ENCODE data around the gene CD69. TPM values are rescaled to one million over a fixed set of nuclear protein-coding genes. Genes with fewer than 3 reads are reported as not detected.
"Not testable (repeated sequence)": the region's sequence is repeated elsewhere in the genome, so short reads cannot be mapped to it uniquely, and the experiment has no call there.

Gene CD69
- total RNA-seq, 4 donors from 2014 or later = 0.47 to 2.6 (median 1.1) TPM

DNA sequence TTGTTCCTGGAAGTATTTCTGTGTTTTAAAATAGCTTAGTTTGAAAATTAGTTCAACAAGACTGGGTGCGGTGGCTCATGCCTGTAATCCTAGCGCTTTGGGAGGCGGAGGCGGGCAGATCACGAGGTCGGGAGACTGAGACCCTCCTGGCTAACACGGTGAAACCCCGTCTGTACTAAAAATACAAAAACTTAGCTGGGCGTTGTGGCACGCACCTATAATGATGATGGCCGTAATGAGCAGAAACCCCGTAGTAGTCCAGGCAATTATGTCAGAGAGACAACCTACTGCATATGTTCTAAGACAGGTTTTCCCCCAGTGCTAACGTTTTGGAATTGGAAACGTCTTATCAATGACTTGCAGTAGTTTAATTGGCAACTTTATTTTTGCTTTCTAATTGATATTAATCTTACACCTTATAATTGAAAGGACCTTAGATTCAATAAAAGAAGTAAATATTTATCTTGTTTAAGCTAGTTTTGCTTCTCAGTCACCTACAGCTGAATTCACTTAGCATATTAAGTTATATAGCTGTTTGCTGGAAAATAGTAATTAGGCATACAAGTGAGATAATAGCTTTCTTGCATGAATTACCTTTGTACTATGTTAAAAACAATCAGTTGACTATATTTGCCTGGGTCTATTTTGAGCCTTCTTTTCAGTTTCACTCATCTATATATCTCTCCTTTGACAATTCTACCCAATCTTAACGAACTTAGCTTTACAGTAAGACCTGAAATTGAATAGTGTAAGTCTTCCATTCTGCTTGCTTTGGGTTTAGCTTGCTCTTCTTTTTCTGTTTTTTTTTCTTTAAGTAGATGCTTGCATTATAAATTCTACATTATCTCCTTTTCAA is 43.4 kb downstream of the CD69 start:
- Histone ChIP-seq H3K9me3 (no peaks in the 10 kb centered on the region), H3K27ac (no peak overlapping the region), H3K36me3 (no peaks in the 10 kb centered on the region), H3K4me3 (no peak overlapping the region), H3K4me1 (no peaks in the 10 kb centered on the region), H3K27me3 (no peaks in the 10 kb centered on the region)
- ATAC-seq = no peak
- 81 to 85% methylated on average over 9 to 15 of the region's 15 CpGs for WGBS, 2 donors (ENCODE audit: low coverage in 1 of 2)
- TF ChIP-seq CTCF (IDR thresholded peaks at IDR 0.05) = no peak
- no peak for TF ChIP-seq POLR2AphosphoS5 (IDR thresholded peaks at IDR 0.05)
- no peak for TF ChIP-seq POLR2A (IDR thresholded peaks at IDR 0.05)
- TF ChIP-seq EP300 (IDR thresholded peaks at IDR 0.05) = no peak

- ATAC-seq, H3K36me3 ChIP-seq, H3K27me3 ChIP-seq, H3K27ac ChIP-seq, H3K4me3 ChIP-seq, H3K9me3 ChIP-seq, H3K4me1 ChIP-seq: not testable (repeated sequence)
- 71 to 87% methylated on average over 5 to 6 of the region's 6 CpGs for WGBS, 2 donors (ENCODE audit: low coverage in 1 of 2)
Observed at GRCh38 chr12:9713032-9713558, 47.6 kb downstream of the CD69 start.

- H3K36me3 ChIP-seq = no peaks in the 10 kb centered on the region
- WGBS, 2 donors (ENCODE audit: low coverage in 1 of 2) = 83 to 100% methylated on average over 1 of the region's 1 CpG
- ATAC-seq = no peak
Observed at GRCh38 chr12:9711664-9712063, 49.0 kb downstream of the CD69 start.

GRCh38 chr12:9710584-9711375 is 49.9 kb downstream of the CD69 start:
- no peaks in the 10 kb centered on the region for H3K27me3 ChIP-seq
- ATAC-seq = no peak
- no peaks in the 10 kb centered on the region for H3K4me1 ChIP-seq
- no peaks in the 10 kb centered on the region for H3K36me3 ChIP-seq
- TF ChIP-seq POLR2AphosphoS5 (IDR thresholded peaks at IDR 0.05) (no peak), EP300 (IDR thresholded peaks at IDR 0.05) (no peak), CTCF (IDR thresholded peaks at IDR 0.05) (no peak), POLR2A (IDR thresholded peaks at IDR 0.05) (no peak)
- 79 to 80% methylated on average over 1 to 2 of the region's 3 CpGs for WGBS, 2 donors (ENCODE audit: low coverage in 1 of 2)
- H3K27ac ChIP-seq = no peak overlapping the region
- no peak overlapping the region for H3K4me3 ChIP-seq
- peaks cover 0 to 2% (median 0%) of the 10 kb centered on the region in 3 donors for H3K9me3 ChIP-seq

More at GRCh38 chr12:9711664-9712063, 49.0 kb downstream of the CD69 start:
- no peaks in the 10 kb centered on the region for H3K27me3 ChIP-seq
- H3K27ac ChIP-seq = no peak overlapping the region
- no peaks in the 10 kb centered on the region for H3K4me1 ChIP-seq
- H3K4me3 ChIP-seq = no peak overlapping the region
- no peaks in the 10 kb centered on the region for H3K9me3 ChIP-seq
- TF ChIP-seq POLR2AphosphoS5 (IDR thresholded peaks at IDR 0.05) = no peak
- no peak for TF ChIP-seq EP300 (IDR thresholded peaks at IDR 0.05)

DNA sequence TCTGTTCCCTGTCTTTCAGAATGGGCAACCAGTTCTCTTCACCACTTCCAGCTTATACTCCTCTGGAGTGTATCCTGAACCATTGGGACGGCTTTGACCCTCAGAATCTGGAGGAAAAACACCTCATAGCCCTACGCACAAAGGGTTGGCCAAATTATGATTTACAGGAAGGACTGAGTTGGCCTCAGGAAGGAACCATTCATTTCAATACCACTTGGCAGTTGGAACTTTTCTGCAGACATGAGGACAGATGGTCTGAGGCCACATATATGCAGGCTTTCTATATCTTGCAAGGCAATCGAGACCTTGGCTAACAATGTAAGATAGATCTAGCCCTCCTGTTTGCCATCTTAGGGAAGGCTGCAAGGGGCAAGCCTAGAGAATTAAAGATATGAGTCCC is 51.8 kb downstream of the CD69 start:
- ATAC-seq = no peak
- peaks cover 0 to 9% (median 0%) of the 10 kb centered on the region in 3 donors for H3K9me3 ChIP-seq
- H3K4me3 ChIP-seq = no peak overlapping the region
- no peaks in the 10 kb centered on the region for H3K27me3 ChIP-seq
- no peaks in the 10 kb centered on the region for H3K36me3 ChIP-seq
- no peak for TF ChIP-seq EP300 (IDR thresholded peaks at IDR 0.05)
- TF ChIP-seq CTCF (IDR thresholded peaks at IDR 0.05) = no peak
- TF ChIP-seq POLR2A (IDR thresholded peaks at IDR 0.05) = no peak
- TF ChIP-seq POLR2AphosphoS5 (IDR thresholded peaks at IDR 0.05) = no peak
- H3K27ac ChIP-seq = no peak overlapping the region
- no peaks in the 10 kb centered on the region for H3K4me1 ChIP-seq
- 70% methylated on average over 3 of the region's 3 CpGs; no CpG with 5 or more reads in 1 of the 2 donors for WGBS, 2 donors (ENCODE audit: low coverage in 1 of 2)

All from gastroesophageal sphincter (tissue), 4 donors.